GM23338 (cell line): ENCODE data around the gene OR51D1.

Source experiments
- CREB1 ChIP-seq: fragments of 250-450 bp; sonication (Bioruptor Pico); IDR thresholded peaks from 2 replicates; pipeline ENCODE4 v1.5.0; 2020; ENCODE audit warnings: low read depth, mild to moderate bottlenecking, moderate library complexity
- CTCF ChIP-seq, 2 experiments: fragments of 200-600 bp in 1 of 2; sonication (generic) in 1 of 2; conservative IDR thresholded peaks; 2 replicates each; pipeline versions ENCODE4 v1.5.1 to v1.6.1; 2016 to 2017; ENCODE audit warnings: antibody characterized with exemption in 2 of 2, low read depth in 2 of 2, mild to moderate bottlenecking in 2 of 2, moderate library complexity in 1 of 2
- ETS1 ChIP-seq: IDR thresholded peaks from 2 replicates; pipeline ENCODE4 v1.6.1; 2016; ENCODE audit warnings: antibody characterized with exemption
- EZH2 ChIP-seq: fragments of 200-600 bp; sonication (generic); IDR thresholded peaks from one replicate; pipeline ENCODE4 v1.8.0; 2017; ENCODE audit warnings: antibody characterized with exemption, mild to moderate bottlenecking, low read depth; ENCODE audit not compliant: unreplicated experiment
- EZH2phosphoT487 ChIP-seq: fragments of 200-600 bp; sonication (generic); IDR thresholded peaks from one replicate; pipeline ENCODE4 v1.8.1; 2018; ENCODE audit warnings: antibody characterized with exemption; ENCODE audit not compliant: unreplicated experiment
- JUNB ChIP-seq: IDR thresholded peaks from one replicate; pipeline ENCODE4 v1.6.1; 2016; ENCODE audit warnings: antibody characterized with exemption; ENCODE audit not compliant: unreplicated experiment
- NANOG ChIP-seq: IDR thresholded peaks from 2 replicates; pipeline ENCODE4 v1.6.1; 2016; ENCODE audit warnings: antibody characterized with exemption, borderline replicate concordance
- POLR2AphosphoS5 ChIP-seq: IDR thresholded peaks from 2 replicates; pipeline ENCODE4 v1.6.1; 2016; ENCODE audit warnings: antibody characterized with exemption, low read depth
- REST ChIP-seq: IDR thresholded peaks from one replicate; pipeline ENCODE4 v1.6.1; 2018; ENCODE audit warnings: antibody characterized with exemption; ENCODE audit not compliant: unreplicated experiment
- STAT1 ChIP-seq: IDR thresholded peaks from one replicate; pipeline ENCODE4 v1.6.1; 2016; ENCODE audit warnings: antibody characterized with exemption; ENCODE audit not compliant: unreplicated experiment

GRCh38 chr11:4611986-4612385, 25.3 kb upstream of the OR51D1 start:
- TF ChIP-seq CTCF (conservative IDR thresholded peaks at IDR 0.05; ENCODE audit: low read depth in 2 of 2) (no peak), ETS1 (no peak), POLR2AphosphoS5 (no peak), CREB1 (no peak), NANOG (no peak), EZH2 (no peak), EZH2phosphoT487 (no peak), JUNB (no peak), REST (no peak), STAT1 (no peak)
